Activated B cell treated with CpG ODN at 0.5 μM for 24 hours (primary cell): ENCODE data around the gene ASB10. TPM values are rescaled to one million over a fixed set of nuclear protein-coding genes. Genes with fewer than 3 reads are reported as not detected.

Source experiments
- ATAC-seq: fragments of 200-7000 bp; cut with Tn5 transposase; one replicate; pipeline ENCODE4 v1.10.0; 2021; ENCODE audit warnings: low read depth, mild to moderate bottlenecking, moderate library complexity
- CTCF ChIA-PET: fragments of 350-600 bp; sonication (Branson Sonifier 250); formaldehyde crosslinking; loops from one replicate; lab custom pipeline; 2021; ENCODE audit warnings: antibody characterized with exemption; lab: Charles Lee
- POLR2A ChIA-PET: fragments of 350-600 bp; sonication (Branson Sonifier 250); formaldehyde crosslinking; loops from one replicate; lab custom pipeline; 2021; ENCODE audit warnings: antibody characterized with exemption; lab: Charles Lee
- DNase-seq: peaks from one replicate; pipeline ENCODE4 v3.0.0; 2022
- H3K27ac Mint-ChIP-seq: one replicate; pipeline ENCODE4 v1.8.0; 2020; ENCODE audit warnings: mixed read lengths
- H3K27me3 Mint-ChIP-seq: one replicate; pipeline ENCODE4 v1.8.0; 2021; ENCODE audit warnings: mixed read lengths
- H3K36me3 Mint-ChIP-seq: one replicate; pipeline ENCODE4 v1.8.0; 2021; ENCODE audit warnings: low read depth, mixed read lengths
- H3K4me1 Mint-ChIP-seq: one replicate; pipeline ENCODE4 v1.8.0; 2021; ENCODE audit warnings: mixed read lengths
- H3K4me3 Mint-ChIP-seq: one replicate; pipeline ENCODE4 v1.8.0; 2020; ENCODE audit warnings: mild to moderate bottlenecking, mixed read lengths
- H3K9me3 Mint-ChIP-seq: one replicate; pipeline ENCODE4 v1.8.0; 2020; ENCODE audit warnings: mixed read lengths
- CTCF ChIP-seq: fragments of 200-600 bp; IDR thresholded peaks from one replicate; pipeline ENCODE4 v1.8.0; 2022; ENCODE audit warnings: antibody characterized with exemption, mild to moderate bottlenecking
- intact Hi-C: fragments of 100-400 bp; cut with micrococcal nuclease; formaldehyde crosslinking; loops from one replicate; pipeline ENCODE4 v1.15.1; 2024
- total RNA-seq: library from RNA; stranded (reverse); gene quantifications from 2 replicates; pipeline ENCODE4 v1.2.3, GENCODE V29; 2022

Gene ASB10
- total RNA-seq, 1 donor from 2014 or later: not detected

- Mint-ChIP-seq H3K36me3 (no peaks in the 10 kb centered on the region), H3K9me3 (no peaks in the 10 kb centered on the region), H3K4me3 (no peak overlapping the region), H3K27me3 (peaks cover 18% of the 10 kb centered on the region), H3K27ac (no peak overlapping the region), H3K4me1 (no peaks in the 10 kb centered on the region)
- DNase-seq (no peak), ATAC-seq (no peak)
- ChIA-PET POLR2A (no interaction called here), CTCF (no interaction called here)
- TF ChIP-seq CTCF: no peak
- intact Hi-C loops: no loop called here
These were observed 36.7 kb downstream of the ASB10 start for GRCh38 chr7:151150388-151150787.

DNA sequence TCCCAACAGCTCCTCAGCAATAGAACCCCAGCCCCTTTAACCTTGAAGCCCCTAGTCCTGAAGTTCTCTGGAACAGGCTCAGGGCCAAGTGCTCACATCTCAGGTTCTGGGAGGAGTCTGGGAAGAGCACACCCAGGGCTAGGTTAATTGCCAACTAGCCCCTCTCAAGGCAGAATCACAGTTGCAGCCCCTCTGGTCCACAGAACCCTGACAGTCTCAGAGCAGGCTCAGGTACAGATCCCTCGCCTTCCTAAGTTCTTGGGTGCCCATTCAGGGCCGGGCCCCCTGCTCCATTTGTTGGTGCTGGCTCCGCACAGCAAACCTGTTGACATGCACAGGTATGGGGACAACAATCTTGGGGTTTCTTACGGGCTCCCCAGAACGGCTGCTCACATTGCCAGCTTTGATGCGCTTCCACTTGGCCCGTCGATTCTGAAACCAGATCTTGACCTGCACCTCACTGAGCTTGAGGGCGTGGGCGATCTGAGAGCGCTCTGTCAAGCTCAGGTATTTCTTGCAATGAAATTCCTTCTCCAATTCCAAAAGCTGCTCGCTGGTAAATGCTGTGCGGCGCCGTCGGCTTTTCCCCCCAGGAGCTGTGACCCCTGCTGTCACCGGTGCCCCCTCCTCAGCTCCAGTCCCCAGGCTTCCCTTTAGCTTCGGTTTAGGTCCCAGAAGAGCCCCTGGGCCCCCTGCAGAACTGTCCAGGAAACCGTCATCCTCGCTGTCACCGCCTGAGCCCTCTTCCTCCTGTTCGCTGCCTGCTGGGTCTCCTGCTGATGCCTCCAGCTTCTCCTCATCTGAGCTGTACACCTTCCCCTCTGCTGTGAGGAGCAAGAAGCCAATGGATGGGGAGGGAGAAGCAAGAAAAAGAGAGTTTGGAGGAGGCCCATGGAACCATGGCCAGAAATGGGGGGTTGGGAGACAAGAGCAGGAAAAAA is 38.5 kb downstream of the ASB10 start:
- no peak for ATAC-seq
- Mint-ChIP-seq H3K4me1 (no peaks in the 10 kb centered on the region), H3K9me3 (no peaks in the 10 kb centered on the region), H3K36me3 (no peaks in the 10 kb centered on the region), H3K27me3 (peaks cover 10% of the 10 kb centered on the region), H3K4me3 (no peak overlapping the region), H3K27ac (no peak overlapping the region)
- ChIA-PET CTCF (no interaction called here), POLR2A (no interaction called here)
- no peak for DNase-seq
- intact Hi-C loops: no loop called here
- no peak for TF ChIP-seq CTCF

DNA sequence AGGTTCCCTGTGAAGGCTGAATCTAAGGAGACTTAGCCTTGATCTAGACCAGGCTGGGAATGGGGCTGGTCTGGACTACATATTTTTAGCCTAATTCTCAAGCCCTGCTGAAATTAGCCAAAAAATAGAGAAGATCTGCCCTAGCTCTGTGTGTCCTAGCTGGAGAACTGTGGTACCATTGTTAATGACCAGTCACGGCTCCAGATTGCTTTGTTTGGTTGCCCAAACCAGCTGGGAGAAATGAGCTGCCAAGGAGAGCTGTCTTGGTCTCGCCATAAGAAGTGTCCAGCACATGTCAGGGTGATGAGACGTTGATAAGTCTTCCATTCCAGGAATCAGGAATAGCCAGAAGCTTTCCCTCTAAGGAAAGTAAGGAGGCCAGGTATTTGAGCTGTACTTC is 40.3 kb downstream of the ASB10 start:
- intact Hi-C loops: no loop called here
- H3K4me3 Mint-ChIP-seq: no peak overlapping the region
- ATAC-seq (no peak), DNase-seq (no peak)
- H3K27me3 Mint-ChIP-seq: peaks cover 10% of the 10 kb centered on the region
- H3K9me3 Mint-ChIP-seq: no peaks in the 10 kb centered on the region
- no peaks in the 10 kb centered on the region for H3K36me3 Mint-ChIP-seq
- no peaks in the 10 kb centered on the region for H3K4me1 Mint-ChIP-seq
- H3K27ac Mint-ChIP-seq: no peak overlapping the region
- ChIA-PET POLR2A (no interaction called here), CTCF (no interaction called here)
- no peak for TF ChIP-seq CTCF

GRCh38 chr7:151144387-151144786 is 42.7 kb downstream of the ASB10 start:
- POLR2A ChIA-PET: interaction anchor here (0.7 kb wide), 1 partner anchor 400 kb away, joined by 4 read pairs; no protein-coding TSS in a partner anchor
- H3K4me1 Mint-ChIP-seq: no peaks in the 10 kb centered on the region
- no peak overlapping the region for H3K27ac Mint-ChIP-seq
- H3K4me3 Mint-ChIP-seq: no peak overlapping the region
- no peak for DNase-seq
- no peak for ATAC-seq
- H3K9me3 Mint-ChIP-seq: no peaks in the 10 kb centered on the region
- no peaks in the 10 kb centered on the region for H3K36me3 Mint-ChIP-seq
- H3K27me3 Mint-ChIP-seq: peaks cover 6% of the 10 kb centered on the region
- TF ChIP-seq CTCF: no peak
- intact Hi-C loops: no loop called here
- CTCF ChIA-PET: no interaction called here

GRCh38 chr7:151143261-151144015 is 43.6 kb downstream of the ASB10 start:
- ChIA-PET CTCF (no interaction called here), POLR2A (no interaction called here)
- DNase-seq: no peak
- no peaks in the 10 kb centered on the region for H3K27me3 Mint-ChIP-seq
- no peak overlapping the region for H3K27ac Mint-ChIP-seq
- H3K36me3 Mint-ChIP-seq: no peaks in the 10 kb centered on the region
- H3K9me3 Mint-ChIP-seq: no peaks in the 10 kb centered on the region
- no peak overlapping the region for H3K4me3 Mint-ChIP-seq
- ATAC-seq: no peak
- H3K4me1 Mint-ChIP-seq: no peaks in the 10 kb centered on the region
- intact Hi-C loops: no loop called here
- no peak for TF ChIP-seq CTCF
